Common myeloid progenitor, CD34-positive (primary cell): ENCODE measurements around the gene SHMT1.
A peak's percentile ranks its signal among the peaks of the same experiment; 100 is the strongest.
"Not testable (repeated sequence)": the region's sequence is repeated elsewhere in the genome, so short reads cannot be mapped to it uniquely, and the experiment has no call there.

Source experiments
- CTCF ChIA-PET: fragments of 350-600 bp; sonication (Branson Sonifier 250); formaldehyde crosslinking; loops from one replicate; lab custom pipeline; 2021; ENCODE audit warnings: antibody characterized with exemption; lab: Charles Lee
- POLR2A ChIA-PET: fragments of 350-600 bp; sonication (Branson Sonifier 250); formaldehyde crosslinking; loops from one replicate; lab custom pipeline; 2021; ENCODE audit warnings: antibody characterized with exemption; lab: Charles Lee
- DNase-seq, 3 donors: peaks; one replicate each; pipeline versions ENCODE4 v3.0.0 to v3.0.0-alpha.2; 2013
- H3K27ac ChIP-seq, 2 experiments: 1 replicate in 1 of 2; 2 replicates in 1 of 2; pipeline ENCODE4 v1.7.0; 2013; ENCODE audit warnings: inconsistent platforms in 2 of 2, low read length in 2 of 2, mild to moderate bottlenecking in 2 of 2, low read depth in 1 of 2, moderate library complexity in 1 of 2; ENCODE audit not compliant: severe bottlenecking in 2 of 2, insufficient read depth in 1 of 2, poor library complexity in 1 of 2
- H3K27me3 ChIP-seq, 5 experiments: replicated peaks in 2 of 5; 1 replicate in 3 of 5; 2 replicates in 2 of 5; pipeline versions ENCODE4 v1.6.1 to v1.7.0; 2013; ENCODE audit warnings: low read length in 4 of 5, mild to moderate bottlenecking in 2 of 5, moderate library complexity in 2 of 5, inconsistent platforms in 1 of 5; ENCODE audit not compliant: insufficient read depth in 5 of 5, control insufficient read depth in 4 of 5
- H3K36me3 ChIP-seq, 4 experiments: 1 replicate in 2 of 4; 2 replicates in 2 of 4; pipeline versions ENCODE4 v1.6.1 to v1.7.0; 2013; ENCODE audit warnings: low read length in 3 of 4, control low read depth in 1 of 4, mild to moderate bottlenecking in 1 of 4; ENCODE audit not compliant: control insufficient read depth in 4 of 4, insufficient read depth in 4 of 4
- H3K4me1 ChIP-seq, 4 experiments: 1 replicate in 3 of 4; 2 replicates in 1 of 4; pipeline versions ENCODE4 v1.6.1 to v1.7.1; 2013; ENCODE audit warnings: low read length in 3 of 4, mild to moderate bottlenecking in 3 of 4, control low read depth in 1 of 4, inconsistent platforms in 1 of 4, moderate library complexity in 1 of 4; ENCODE audit not compliant: control insufficient read depth in 4 of 4, insufficient read depth in 4 of 4; ENCODE audit errors: control extremely low read depth in 1 of 4
- H3K4me3 ChIP-seq, 7 experiments: 1 replicate in 4 of 7; 2 replicates in 3 of 7; pipeline versions ENCODE4 v1.5.1 to v1.7.0; 2013; ENCODE audit warnings: mild to moderate bottlenecking in 7 of 7, low read length in 6 of 7, moderate library complexity in 6 of 7, inconsistent platforms in 2 of 7, low read depth in 2 of 7, control low read depth in 1 of 7; ENCODE audit not compliant: insufficient read depth in 4 of 7, control insufficient read depth in 1 of 7; ENCODE audit errors: extremely low read depth in 1 of 7
- H3K9me3 ChIP-seq, 5 experiments: 1 replicate in 4 of 5; 2 replicates in 1 of 5; pipeline versions ENCODE4 v1.6.1 to v1.7.1; 2013; ENCODE audit warnings: low read length in 4 of 5, mild to moderate bottlenecking in 2 of 5, inconsistent platforms in 1 of 5, low read depth in 1 of 5, moderate library complexity in 1 of 5; ENCODE audit not compliant: control insufficient read depth in 4 of 5, insufficient read depth in 2 of 5; ENCODE audit errors: control extremely low read depth in 1 of 5
- WGBS: methylation state at CpG from one replicate; pipeline ENCODE4 v1.1.5; 2013; ENCODE audit not compliant: insufficient coverage; 5-methylcytosine and 5-hydroxymethylcytosine counted together

SHMT1 gene

GRCh38 chr17:18378205-18378505 lies 14.8 kb upstream of the SHMT1 start:
- no peak overlapping the region for H3K4me3 ChIP-seq

GRCh38 chr17:18377437-18378204 lies 14.3 kb upstream of the SHMT1 start, which contains the start of gene EVPLL:
EVPLL (plus strand) TSS chr17:18377778; CDS start chr17:18380938, 3,160 bp downstream.
- Histone ChIP-seq H3K4me1 (peaks cover 0 to 14% (median 11%) of the 10 kb centered on the region in 4 experiments), H3K9me3 (peaks cover 0 to 3% (median 0%) of the 10 kb centered on the region in 5 experiments), H3K27ac (no peak within 1 kb of the TSS), H3K27me3 (peaks cover 0 to 12% (median 0%) of the 10 kb centered on the region in 5 experiments), H3K36me3 (no peaks in the 10 kb centered on the region), H3K4me3 (peak within 1 kb of the TSS in 1 of 7 experiments; percentile 38)
- POLR2A ChIA-PET = no interaction called here
- WGBS = 32% methylated on average over 11 of the region's 20 CpGs
- peak; percentile 69 to 82 (median 78) for DNase-seq
- CTCF ChIA-PET = no interaction called here

More at GRCh38 chr17:18378205-18378505, 14.8 kb upstream of the SHMT1 start:
- peaks cover 0 to 17% (median 11%) of the 10 kb centered on the region in 4 experiments for H3K4me1 ChIP-seq
- CTCF ChIA-PET = no interaction called here
- peaks cover 0 to 3% (median 0%) of the 10 kb centered on the region in 5 experiments for H3K9me3 ChIP-seq
- H3K27me3 ChIP-seq = peaks cover 0 to 17% (median 0%) of the 10 kb centered on the region in 5 experiments
- no peak for DNase-seq
- no peaks in the 10 kb centered on the region for H3K36me3 ChIP-seq
- 88% methylated on average over 2 of the region's 2 CpGs for WGBS
- H3K27ac ChIP-seq = no peak overlapping the region
- POLR2A ChIA-PET = no interaction called here

DNA sequence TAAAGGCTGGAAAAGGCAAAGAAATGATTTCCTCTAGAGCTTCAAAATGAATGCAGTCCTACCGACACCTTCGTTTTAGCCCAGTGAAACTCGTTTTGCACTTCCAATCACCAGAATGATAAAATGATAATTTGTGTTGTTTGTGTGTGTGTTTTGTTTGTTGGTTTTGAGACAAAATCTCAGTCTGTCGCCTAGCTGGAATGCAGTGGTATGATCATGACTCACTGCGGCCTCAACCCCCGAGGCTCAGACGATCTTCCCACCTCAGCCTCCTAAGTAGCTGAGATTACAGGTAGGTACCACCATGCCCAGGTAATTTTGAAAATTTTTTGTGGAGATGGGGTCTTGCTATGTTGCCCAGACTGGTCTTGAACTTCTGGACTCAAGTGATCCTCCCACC lies 10.9 kb upstream of the SHMT1 start:
- POLR2A ChIA-PET = no interaction called here

GRCh38 chr17:18373181-18373580 lies 9.8 kb upstream of the SHMT1 start:
- CTCF ChIA-PET = interaction anchor here (1.6 kb wide), 1 partner anchor 9 kb away, joined by 3 read pairs; no protein-coding TSS in a partner anchor

More for the DNA sequence above, 10.9 kb upstream of the SHMT1 start:
- DNase-seq = no peak
- 100% methylated on average over 2 of the region's 7 CpGs for WGBS
- CTCF ChIA-PET = interaction anchor here (1.6 kb wide), 1 partner anchor 8 kb away, joined by 3 read pairs; no protein-coding TSS in a partner anchor
- Histone ChIP-seq H3K36me3 (no peaks in the 10 kb centered on the region), H3K4me3 (no peak overlapping the region), H3K4me1 (peaks cover 0 to 13% (median 10%) of the 10 kb centered on the region in 4 experiments), H3K27ac (no peak overlapping the region), H3K27me3 (peaks cover 0 to 2% (median 0%) of the 10 kb centered on the region in 5 experiments), H3K9me3 (peaks cover 0 to 3% (median 0%) of the 10 kb centered on the region in 5 experiments)

DNA sequence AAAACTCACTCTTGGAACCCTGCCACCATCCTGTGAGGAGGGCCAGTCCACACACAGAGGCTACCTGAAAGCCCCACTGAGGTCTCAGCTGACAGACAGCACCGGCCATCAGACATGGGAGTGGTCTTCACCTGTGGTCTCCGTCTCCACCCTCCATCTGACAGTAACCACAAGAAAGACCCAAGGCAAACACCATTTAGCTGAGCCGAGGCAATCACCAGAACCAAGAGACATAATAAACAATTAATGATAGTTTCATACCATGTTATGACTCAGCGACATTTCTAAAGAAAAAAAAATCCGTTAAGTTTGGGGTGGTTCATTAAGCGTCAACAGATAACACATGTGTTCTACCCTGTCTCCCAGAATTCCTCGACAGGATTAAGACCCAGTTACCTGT lies 8.1 kb upstream of the SHMT1 start:
- DNase-seq = no peak
- Histone ChIP-seq H3K9me3 (peaks cover 0 to 3% (median 0%) of the 10 kb centered on the region in 5 experiments), H3K4me1 (no peaks in the 10 kb centered on the region), H3K27ac (no peak overlapping the region), H3K36me3 (no peaks in the 10 kb centered on the region), H3K4me3 (no peak overlapping the region), H3K27me3 (peaks cover 0 to 2% (median 0%) of the 10 kb centered on the region in 5 experiments)
- WGBS = 86% methylated on average over 1 of the region's 7 CpGs
- ChIA-PET CTCF (no interaction called here), POLR2A (no interaction called here)

More at GRCh38 chr17:18373181-18373580, 9.8 kb upstream of the SHMT1 start:
- H3K9me3 ChIP-seq, H3K27me3 ChIP-seq, H3K27ac ChIP-seq, H3K4me3 ChIP-seq, DNase-seq, H3K36me3 ChIP-seq, POLR2A ChIA-PET: not testable (repeated sequence)
- no CpG with 5 or more reads among the region's 6 CpGs for WGBS
- peaks cover 0 to 13% (median 10%) of the 10 kb centered on the region in 4 experiments for H3K4me1 ChIP-seq

- H3K9me3 ChIP-seq = peaks cover 0 to 3% (median 0%) of the 10 kb centered on the region in 5 experiments
- no peak overlapping the region for H3K27ac ChIP-seq
- no peaks in the 10 kb centered on the region for H3K4me1 ChIP-seq
- WGBS = 81% methylated on average over 4 of the region's 5 CpGs
- no peak for DNase-seq
- no peak overlapping the region for H3K4me3 ChIP-seq
- CTCF ChIA-PET = no interaction called here
- no peaks in the 10 kb centered on the region for H3K36me3 ChIP-seq
- H3K27me3 ChIP-seq = peaks cover 0 to 2% (median 0%) of the 10 kb centered on the region in 5 experiments
- POLR2A ChIA-PET = no interaction called here
These were observed 7.4 kb upstream of the SHMT1 start for GRCh38 chr17:18370761-18371160.

DNA sequence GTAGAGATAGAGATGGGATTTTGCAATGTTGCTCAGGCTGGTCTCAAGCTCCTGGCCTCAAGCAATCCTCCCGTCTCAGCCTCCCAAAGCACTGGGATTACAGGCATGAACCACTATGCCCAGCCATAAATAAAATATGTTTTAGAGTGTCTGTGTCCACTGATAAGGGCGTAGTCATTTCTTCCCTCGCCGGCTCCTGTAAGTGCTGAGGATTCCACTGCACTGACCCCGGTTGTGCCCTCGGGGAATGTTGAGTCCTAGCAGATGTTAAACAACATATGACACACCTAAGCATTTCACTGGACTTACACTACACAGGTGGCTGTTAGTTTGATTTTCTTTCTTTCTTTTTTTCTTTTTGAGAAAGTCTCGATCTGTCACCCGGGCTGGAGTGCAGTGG lies 5.6 kb upstream of the SHMT1 start:
- Histone ChIP-seq H3K36me3 (no peaks in the 10 kb centered on the region), H3K27ac (no peak overlapping the region), H3K27me3 (peaks cover 0 to 2% (median 0%) of the 10 kb centered on the region in 5 experiments), H3K9me3 (no peaks in the 10 kb centered on the region), H3K4me1 (peaks cover 0 to 1% (median under 1%) of the 10 kb centered on the region in 4 experiments), H3K4me3 (no peak overlapping the region)
- CTCF ChIA-PET = no interaction called here
- WGBS = 95% methylated on average over 5 of the region's 8 CpGs
- POLR2A ChIA-PET = no interaction called here
- DNase-seq = no peak
